ENCODE measurements around the gene KLHL8.
A peak's percentile ranks its signal among the peaks of the same experiment; 100 is the strongest.
"Not testable (repeated sequence)": the region's sequence is repeated elsewhere in the genome, so short reads cannot be mapped to it uniquely, and the experiment has no call there.

The KLHL8 gene

GRCh38 chr4:87171944-87172343, 48.5 kb downstream of the KLHL8 start:
- no peak for DNase-seq

GRCh38 chr4:87166296-87166854, 54.0 kb downstream of the KLHL8 start:
- no peak for DNase-seq

GRCh38 chr4:87165892-87166291, 54.5 kb downstream of the KLHL8 start:
- DNase-seq: no peak

GRCh38 chr4:87153078-87153870, 67.1 kb downstream of the KLHL8 start:
- no peak for DNase-seq

GRCh38 chr4:87152310-87153041, 67.9 kb downstream of the KLHL8 start:
- no peak for DNase-seq

- no peak for DNase-seq
These were observed 68.7 kb downstream of the KLHL8 start for GRCh38 chr4:87151730-87152129.

GRCh38 chr4:87150498-87151261, 69.7 kb downstream of the KLHL8 start:
- DNase-seq: peak; percentile 60

- DNase-seq: no peak
These were observed 73.3 kb downstream of the KLHL8 start for GRCh38 chr4:87147116-87147515.

GRCh38 chr4:87145934-87146333, 74.5 kb downstream of the KLHL8 start:
- DNase-seq: not testable (repeated sequence)

GRCh38 chr4:87144356-87144755, 76.1 kb downstream of the KLHL8 start:
- DNase-seq: no peak

- no peak for DNase-seq
These were observed 79.0 kb downstream of the KLHL8 start for GRCh38 chr4:87141428-87141827.

GRCh38 chr4:87134122-87134521, 86.3 kb downstream of the KLHL8 start:
- DNase-seq: no peak

- no peak for DNase-seq
These were observed 87.2 kb downstream of the KLHL8 start for GRCh38 chr4:87133183-87133582.

- no peak for DNase-seq
These were observed 88.4 kb downstream of the KLHL8 start for GRCh38 chr4:87132035-87132434.

- DNase-seq: no peak
These were observed 89.3 kb downstream of the KLHL8 start for GRCh38 chr4:87130985-87131703.

GRCh38 chr4:87129681-87130080, 90.7 kb downstream of the KLHL8 start:
- no peak for DNase-seq

GRCh38 chr4:87128006-87128705, 92.3 kb downstream of the KLHL8 start:
- DNase-seq: no peak

GRCh38 chr4:87126056-87126455, 94.4 kb downstream of the KLHL8 start:
- DNase-seq: no peak

- peak; percentile 15 for DNase-seq
These were observed 98.2 kb downstream of the KLHL8 start for GRCh38 chr4:87122252-87122651.

GRCh38 chr4:87121341-87122065, 98.9 kb downstream of the KLHL8 start:
- peak; percentile 33 for DNase-seq
